Measurements from ENCODE around the gene NUFIP1.
A peak's percentile ranks its signal among the peaks of the same experiment; 100 is the strongest.
"Not testable (repeated sequence)": the region's sequence is repeated elsewhere in the genome, so short reads cannot be mapped to it uniquely, and the experiment has no call there.

The NUFIP1 gene

GRCh38 chr13:44989071-44989889 is at the start of gene NUFIP1, which contains the start of gene GPALPP1:
NUFIP1 (minus strand) TSS chr13:44989471; CDS start chr13:44989436, 35 bp downstream.
GPALPP1 (plus strand) TSS chr13:44989538; CDS start chr13:44989655, 117 bp downstream.
- peak; percentile 79 for DNase-seq (ENCODE audit: low read depth)

GRCh38 chr13:45036206-45036605 is 46.9 kb upstream of the NUFIP1 start:
- DNase-seq (ENCODE audit: low read depth) = no peak

- no peak for DNase-seq (ENCODE audit: low read depth)
These were observed 45.1 kb upstream of the NUFIP1 start for GRCh38 chr13:45034342-45034741.

GRCh38 chr13:45024847-45025246 is 35.6 kb upstream of the NUFIP1 start:
- DNase-seq (ENCODE audit: low read depth) = no peak

- DNase-seq (ENCODE audit: low read depth) = no peak
These were observed 32.0 kb upstream of the NUFIP1 start for GRCh38 chr13:45021250-45021649.

GRCh38 chr13:45019981-45020380 is 30.7 kb upstream of the NUFIP1 start:
- DNase-seq (ENCODE audit: low read depth) = not testable (repeated sequence)

- no peak for DNase-seq (ENCODE audit: low read depth)
These were observed 27.6 kb upstream of the NUFIP1 start for GRCh38 chr13:45016792-45017425.

GRCh38 chr13:45015300-45015699 is 26.0 kb upstream of the NUFIP1 start:
- no peak for DNase-seq (ENCODE audit: low read depth)

GRCh38 chr13:45011198-45011597 is 21.9 kb upstream of the NUFIP1 start:
- DNase-seq (ENCODE audit: low read depth) = no peak

- no peak for DNase-seq (ENCODE audit: low read depth)
These were observed 18.6 kb upstream of the NUFIP1 start for GRCh38 chr13:45007823-45008222.

GRCh38 chr13:45007225-45007624 is 18.0 kb upstream of the NUFIP1 start:
- no peak for DNase-seq (ENCODE audit: low read depth)

GRCh38 chr13:45004096-45004495 is 14.8 kb upstream of the NUFIP1 start:
- DNase-seq (ENCODE audit: low read depth) = no peak

- DNase-seq (ENCODE audit: low read depth) = no peak
These were observed 14.1 kb upstream of the NUFIP1 start for GRCh38 chr13:45003417-45003816.

- DNase-seq (ENCODE audit: low read depth) = no peak
These were observed 670 bp upstream of the NUFIP1 start for GRCh38 chr13:44989941-44990340.

GRCh38 chr13:44978328-44978727 is 10.9 kb downstream of the NUFIP1 start:
- DNase-seq (ENCODE audit: low read depth) = no peak

- DNase-seq (ENCODE audit: low read depth) = no peak
These were observed 12.2 kb downstream of the NUFIP1 start for GRCh38 chr13:44976949-44977583.

GRCh38 chr13:44976196-44976595 is 13.1 kb downstream of the NUFIP1 start:
- DNase-seq (ENCODE audit: low read depth) = no peak

GRCh38 chr13:44974056-44974793 is 15.0 kb downstream of the NUFIP1 start:
- DNase-seq (ENCODE audit: low read depth) = no peak

- no peak for DNase-seq (ENCODE audit: low read depth)
These were observed 16.2 kb downstream of the NUFIP1 start for GRCh38 chr13:44972956-44973581.

- no peak for DNase-seq (ENCODE audit: low read depth)
These were observed 17.3 kb downstream of the NUFIP1 start for GRCh38 chr13:44971656-44972595.

Measured in activated T-helper 1 cell treated with Interleukin-2 at 50 U/mL for 16 hours (primary cell).